Spleen (tissue), 7 donors: ENCODE results near the gene RPL27.

ENCODE experiments used
- CTCF ChIP-seq, 11 experiments: fragments of 200-600 bp in 7 of 11; fragments of 450-650 bp in 4 of 11; sonication (generic) in 4 of 11; IDR thresholded peaks in 8 of 11; conservative IDR thresholded peaks in 3 of 11; 1 replicate in 7 of 11; 2 replicates in 4 of 11; pipeline versions ENCODE4 v1.4.0 to v1.8.0; 2016 to 2021; ENCODE audit warnings: antibody characterized with exemption in 11 of 11, inconsistent platforms in 4 of 11, mild to moderate bottlenecking in 1 of 11
- POLR2A ChIP-seq, 3 donors: fragments of 450-650 bp; IDR thresholded peaks; one replicate each; pipeline ENCODE4 v1.5.1; 2017; ENCODE audit warnings: antibody characterized with exemption in 3 of 3, mild to moderate bottlenecking in 1 of 3
- POLR2AphosphoS5 ChIP-seq, 3 donors: sonication (generic); formaldehyde crosslinking; IDR thresholded peaks; one replicate each; pipeline ENCODE4 v1.5.1; 2017; ENCODE audit warnings: antibody characterized with exemption in 3 of 3
- donor health status: DM: no; HTN: no; CAD: no; lungs with moderate emphysema.
- donor health status: DM: no; HTN: no; CAD: no.
- donor health status: DM: no; HTN: no; CAD: no.

DNA sequence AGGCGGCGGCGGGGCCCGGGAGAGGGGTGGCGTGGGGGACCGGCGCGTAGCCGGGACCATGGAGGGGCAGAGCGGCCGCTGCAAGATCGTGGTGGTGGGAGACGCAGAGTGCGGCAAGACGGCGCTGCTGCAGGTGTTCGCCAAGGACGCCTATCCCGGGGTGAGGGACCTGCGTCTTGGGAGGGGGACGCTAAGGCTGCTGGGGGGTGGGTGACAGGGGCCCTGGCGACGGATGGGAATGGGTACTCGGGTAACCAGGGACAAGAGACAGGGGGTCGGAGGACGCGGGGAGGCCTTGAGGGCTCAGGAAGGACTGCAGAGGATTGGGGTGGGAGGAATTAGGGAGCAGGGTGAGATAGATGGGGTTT lies 27.1 kb downstream of the RPL27 start:
- TF ChIP-seq CTCF (IDR thresholded peaks at IDR 0.05 in 8 of 11, conservative IDR thresholded peaks at IDR 0.05 in 3 of 11) (no peak), POLR2A (IDR thresholded peaks at IDR 0.05) (no peak), POLR2AphosphoS5 (IDR thresholded peaks at IDR 0.05) (no peak)
